ENCODE data around the gene NFE2L3.
A peak's percentile ranks its signal among the peaks of the same experiment; 100 is the strongest.
"Not testable (repeated sequence)": the region's sequence is repeated elsewhere in the genome, so short reads cannot be mapped to it uniquely, and the experiment has no call there.

Gene NFE2L3

DNA sequence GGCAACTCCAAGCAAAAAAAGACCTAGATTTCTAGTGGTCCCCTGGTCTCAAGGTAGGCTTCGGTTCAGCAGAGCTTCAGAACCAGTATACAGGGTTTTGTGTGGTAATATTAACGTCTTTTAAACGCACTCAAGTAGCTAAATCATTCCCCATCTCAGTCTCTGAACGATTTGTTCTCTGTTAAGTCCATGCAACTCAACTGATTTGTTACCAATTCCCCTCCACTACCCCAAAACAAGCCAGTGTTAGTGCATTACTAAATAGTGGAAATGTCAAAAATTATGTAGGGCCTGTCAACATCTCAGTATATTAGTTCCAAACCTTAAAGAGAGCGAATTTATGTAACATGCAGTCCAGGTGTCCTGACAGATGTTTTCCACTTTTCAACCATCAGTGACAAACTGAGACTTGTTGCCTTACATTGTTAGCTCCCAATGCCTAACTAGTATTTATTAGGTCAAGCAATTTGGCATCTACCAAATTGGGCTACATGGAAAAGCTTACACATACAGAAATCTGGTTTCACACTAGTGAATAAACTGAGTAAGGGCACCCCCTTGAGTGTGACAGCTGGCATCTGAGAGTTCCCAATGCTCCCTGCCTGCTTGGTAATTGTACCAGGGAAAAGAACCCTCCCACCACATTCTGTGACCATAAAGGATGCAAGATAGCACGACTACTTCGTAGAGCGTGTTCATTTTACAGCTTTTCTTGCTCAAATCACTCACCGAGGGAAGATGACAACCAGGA, 36.4 kb downstream of the NFE2L3 start:
- no peak for DNase-seq

DNA sequence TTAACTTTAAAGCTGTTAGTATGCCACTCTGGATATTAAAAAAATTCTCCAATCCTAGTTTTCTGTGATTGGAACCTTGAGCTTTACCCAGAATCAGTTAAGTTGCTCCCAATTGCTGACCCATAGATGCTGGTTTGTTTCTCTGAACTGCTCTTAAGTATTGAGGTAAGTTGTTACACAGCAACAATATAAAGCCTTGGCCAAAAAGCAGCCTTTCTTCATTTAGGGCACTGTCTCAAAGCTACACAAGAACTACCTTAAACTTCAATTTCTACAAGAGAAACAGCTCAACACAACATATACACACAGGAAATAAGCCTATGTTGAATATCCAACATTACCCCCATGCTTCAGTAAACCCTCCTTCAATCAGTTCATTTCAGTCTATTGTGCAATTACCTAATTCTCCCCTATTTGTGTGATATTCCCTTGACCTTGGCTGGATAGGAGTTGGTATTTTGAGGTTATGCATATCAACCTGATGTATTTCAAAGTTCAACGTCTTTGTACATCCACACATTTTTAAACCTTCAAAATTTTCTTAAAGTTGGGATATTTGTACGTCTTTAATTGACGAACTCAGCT, 37.1 kb downstream of the NFE2L3 start:
- no peak for DNase-seq

- no peak for DNase-seq
Measured at GRCh38 chr7:26189697-26190096, 37.7 kb downstream of the NFE2L3 start.

- no peak for DNase-seq
Measured at GRCh38 chr7:26190417-26190869, 38.4 kb downstream of the NFE2L3 start.

GRCh38 chr7:26191233-26191973, 39.4 kb downstream of the NFE2L3 start:
- DNase-seq, result no peak

DNA sequence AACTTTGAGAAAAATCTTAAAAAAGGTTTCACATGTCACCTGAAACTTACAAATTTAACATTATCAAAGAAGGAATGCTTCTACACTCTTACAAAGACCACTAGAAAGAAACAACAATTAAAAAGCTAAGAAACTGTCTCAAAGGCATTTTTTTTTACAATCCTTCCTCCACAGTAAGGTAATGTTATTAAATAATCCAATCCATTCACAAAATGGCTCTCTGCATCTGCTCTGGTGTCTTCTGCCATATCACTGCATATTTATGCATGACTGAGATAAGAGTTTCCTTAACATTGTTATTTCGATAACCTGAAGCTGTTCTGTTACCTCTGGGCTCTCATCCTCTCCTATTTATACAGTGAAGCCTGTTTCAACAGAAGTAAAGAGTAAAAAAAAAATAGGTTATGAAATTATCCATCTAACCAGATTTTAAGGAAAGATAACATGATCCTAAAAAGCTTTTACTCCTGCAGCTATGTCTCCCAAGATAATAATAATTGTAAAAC, 40.0 kb downstream of the NFE2L3 start:
- DNase-seq, result no peak

DNA sequence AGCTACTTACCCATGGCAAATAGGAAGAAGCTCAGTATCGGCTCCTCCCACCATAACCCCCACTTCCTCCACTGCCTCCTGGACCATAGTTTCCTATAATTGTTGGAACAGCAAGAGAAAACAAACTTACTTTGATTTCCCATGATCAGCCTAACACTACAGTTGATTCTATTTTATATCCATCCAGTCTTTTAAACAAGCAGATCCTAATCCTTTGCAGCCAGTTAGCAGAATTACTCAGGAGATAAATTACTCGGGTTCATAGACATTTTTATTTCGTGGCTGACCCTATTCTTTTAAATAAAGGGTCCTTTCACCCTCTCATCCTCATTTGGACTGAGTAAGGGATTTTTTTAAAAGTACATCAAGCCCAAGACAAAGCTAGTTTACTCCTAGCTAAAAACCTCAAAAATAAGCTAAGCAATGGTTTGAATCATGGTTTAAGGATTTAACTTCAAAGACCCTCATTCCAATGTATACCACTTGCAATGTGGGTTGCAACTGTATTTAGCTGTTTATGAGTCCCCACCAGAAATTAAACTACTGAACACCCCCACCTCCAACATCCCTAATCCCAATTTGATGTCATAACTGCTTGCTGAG, 40.6 kb downstream of the NFE2L3 start:
- no peak for DNase-seq

- no peak for DNase-seq
Measured at GRCh38 chr7:26193432-26194207, 41.6 kb downstream of the NFE2L3 start.

GRCh38 chr7:26194764-26195163, 42.8 kb downstream of the NFE2L3 start:
- not testable (repeated sequence) for DNase-seq

DNA sequence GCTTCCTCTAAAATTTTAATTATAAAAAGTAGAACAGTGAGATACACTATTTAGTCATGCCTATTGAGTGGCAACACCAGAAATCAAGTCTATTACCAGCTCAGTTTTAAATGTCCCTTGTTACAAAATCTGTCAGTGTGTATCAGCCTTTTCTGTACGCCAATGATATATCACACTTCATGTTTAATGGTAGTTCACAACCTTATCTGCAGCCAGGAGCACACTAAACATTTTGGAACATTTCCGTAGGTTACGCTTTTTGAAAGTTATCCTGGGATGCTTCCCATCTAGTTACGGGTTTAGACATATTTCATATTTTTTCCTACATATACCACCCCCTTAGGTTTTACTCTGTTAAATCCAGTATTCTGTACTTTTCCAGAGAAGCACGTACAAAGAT, 43.2 kb downstream of the NFE2L3 start:
- no peak for DNase-seq

- DNase-seq, result no peak
Measured at GRCh38 chr7:26195867-26196657, 44.1 kb downstream of the NFE2L3 start.

DNA sequence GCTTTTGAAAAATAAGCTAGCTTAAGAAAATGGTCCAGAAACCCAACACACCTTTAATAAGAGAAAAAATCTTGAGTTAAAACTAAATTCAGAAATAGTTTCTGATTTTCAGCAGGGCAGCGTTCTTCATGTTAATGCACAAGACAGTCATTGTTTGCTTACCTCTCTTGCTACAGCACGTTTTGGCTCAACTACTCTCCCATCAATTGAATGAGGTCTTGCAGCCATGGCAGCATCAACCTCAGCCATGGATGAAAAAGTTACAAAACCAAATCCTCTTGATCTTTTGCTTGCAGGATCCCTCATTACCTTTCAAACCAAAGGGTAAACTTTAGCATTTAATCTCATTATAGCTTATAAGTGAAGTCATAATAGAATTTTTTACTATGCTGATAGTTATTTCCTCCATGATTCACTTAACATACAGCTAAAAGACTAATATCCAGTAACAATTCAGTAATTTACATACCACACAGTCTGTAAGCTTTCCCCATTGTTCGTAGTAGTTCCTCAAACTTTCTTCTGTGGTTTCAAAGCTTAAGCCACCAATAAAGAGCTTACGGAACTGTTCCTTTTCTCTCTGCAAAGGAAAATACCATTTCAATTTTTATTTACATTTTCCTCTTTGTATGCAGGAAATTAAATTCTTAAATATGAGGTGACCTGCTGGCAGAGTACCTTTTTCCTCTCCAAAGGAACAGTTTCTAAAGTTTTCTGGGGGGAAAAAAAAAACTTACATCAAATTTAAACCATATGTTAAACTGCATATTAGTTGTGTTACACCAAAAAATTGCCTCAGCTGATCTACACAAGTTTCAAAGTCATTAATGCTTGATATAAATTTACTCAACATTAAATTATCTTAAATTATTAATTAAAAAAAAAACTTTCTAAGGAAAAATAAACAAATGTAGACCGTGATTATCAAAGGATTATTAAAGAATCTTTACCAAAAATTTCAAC, 45.4 kb downstream of the NFE2L3 start:
- DNase-seq, result no peak

GRCh38 chr7:26198133-26198780, 46.3 kb downstream of the NFE2L3 start:
- DNase-seq, result no peak

DNA sequence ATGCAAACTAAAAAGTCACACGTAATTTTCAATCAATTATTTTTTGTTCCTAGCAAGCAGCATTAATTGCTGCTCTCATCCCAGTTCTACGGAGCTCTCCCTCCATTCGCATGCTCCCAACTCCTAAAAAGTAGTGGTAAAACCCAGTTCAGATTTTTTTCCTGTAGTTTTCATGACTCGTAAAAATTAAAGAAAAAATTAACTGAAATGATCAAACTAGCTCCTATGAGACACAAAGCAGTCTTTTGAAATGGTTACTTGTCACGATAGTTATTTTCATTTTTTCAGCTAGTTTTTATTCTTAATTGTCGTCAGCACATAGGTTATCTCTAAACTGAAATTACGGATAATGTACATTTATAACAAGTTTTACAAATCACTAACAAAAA, 46.8 kb downstream of the NFE2L3 start:
- no peak for DNase-seq

- DNase-seq, result no peak
Measured at GRCh38 chr7:26199301-26200037, 47.5 kb downstream of the NFE2L3 start.

DNA sequence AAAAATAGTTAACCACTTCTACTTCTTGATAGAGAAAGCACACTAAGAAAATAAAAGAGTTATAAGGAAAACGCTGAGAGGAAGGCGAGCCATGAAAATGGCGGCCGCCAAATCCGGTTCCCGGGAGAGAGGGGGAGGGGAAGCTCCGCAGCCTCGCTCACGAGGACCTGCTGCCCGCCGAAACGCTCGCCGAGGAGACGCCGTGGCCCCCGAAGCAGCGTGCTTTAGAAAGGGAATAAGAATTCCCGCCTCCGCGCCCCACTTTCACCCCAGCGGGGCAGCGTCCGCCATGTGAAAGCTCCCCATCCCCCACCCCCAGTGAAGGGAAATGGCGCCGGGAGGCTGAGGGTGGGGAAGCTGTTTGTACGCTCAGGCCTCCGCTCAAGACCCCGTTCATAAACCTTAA, 48.0 kb downstream of the NFE2L3 start:
- peak; percentile 64 for DNase-seq

GRCh38 chr7:26200444-26201246, 48.6 kb downstream of the NFE2L3 start, which contains the start of gene HNRNPA2B1:
Gene HNRNPA2B1 (minus strand): TSS chr7:26200746. CDS start chr7:26200577, 169 bp downstream.
- peak; percentile 99 for DNase-seq

All from KG1 (cell line).